ENCODE results near the gene BID. TPM values are rescaled to one million over a fixed set of nuclear protein-coding genes. Genes with fewer than 3 reads are reported as not detected.
"Not testable (repeated sequence)": the region's sequence is repeated elsewhere in the genome, so short reads cannot be mapped to it uniquely, and the experiment has no call there.

Gene BID
- total RNA-seq, 1 experiment from 2014 or later, result 258 TPM

GRCh38 chr22:17770180-17771077 is 3.8 kb downstream of the BID start:
- DNase-seq (ENCODE audit: low read depth), result no peak

DNA sequence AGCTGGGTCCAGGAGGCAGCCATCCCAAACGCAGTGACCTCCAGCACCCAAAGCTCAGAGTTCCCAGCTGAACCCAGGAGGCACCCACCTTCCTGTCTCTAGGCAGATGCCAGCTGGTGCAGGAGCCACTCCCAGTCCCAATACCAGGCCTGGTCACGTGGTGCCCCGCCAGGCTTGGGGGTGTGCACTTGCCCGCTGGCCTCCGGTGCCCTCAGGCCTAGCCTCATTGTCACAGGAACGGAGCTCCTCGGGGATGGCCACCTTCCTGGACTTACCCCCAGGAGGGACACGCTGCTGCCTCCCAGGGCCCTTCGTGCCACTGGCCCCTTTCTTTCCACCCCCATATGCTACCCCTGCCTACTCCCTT is 4.6 kb downstream of the BID start:
- no peak for DNase-seq (ENCODE audit: low read depth)

- no peak for DNase-seq (ENCODE audit: low read depth)
These were observed 5.1 kb downstream of the BID start for GRCh38 chr22:17769013-17769715.

DNA sequence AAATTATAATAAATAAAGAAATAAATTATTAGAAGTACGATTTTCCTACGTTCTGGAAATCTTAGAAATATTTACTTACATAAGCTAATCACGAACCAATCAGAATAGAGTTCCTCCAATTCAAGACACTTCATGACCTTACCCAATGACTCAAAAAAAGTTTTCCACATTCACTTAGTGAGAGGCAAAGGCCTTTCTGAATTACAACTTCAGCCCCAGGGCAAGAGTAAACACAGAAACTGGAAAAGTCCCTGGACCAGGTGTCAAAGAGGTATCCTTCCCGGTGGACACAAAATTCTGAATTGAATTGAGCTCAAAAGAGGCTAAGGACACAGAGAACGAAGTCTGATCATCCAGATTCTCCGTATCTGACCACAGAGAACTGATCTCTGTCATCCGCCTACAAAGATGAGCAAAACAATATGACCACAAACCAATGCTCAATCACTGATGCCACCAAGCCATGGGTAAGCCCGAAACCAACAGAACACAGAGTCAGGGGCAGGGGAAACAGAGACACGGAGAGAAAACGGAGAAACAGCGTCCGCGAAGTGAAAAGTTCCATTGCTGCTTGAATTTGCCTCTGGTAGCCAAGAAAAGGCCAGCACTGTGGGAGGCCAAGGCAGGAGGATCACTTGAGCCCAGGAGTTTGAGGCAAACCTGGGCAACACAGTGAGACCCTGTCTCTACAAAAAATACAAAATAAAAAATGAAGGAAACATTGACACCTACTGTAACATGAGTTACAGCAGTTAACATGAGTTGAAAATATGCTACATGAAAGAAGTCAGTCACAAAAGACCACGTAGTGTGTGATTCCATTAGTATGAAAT is 6.8 kb downstream of the BID start:
- DNase-seq (ENCODE audit: low read depth), result no peak

DNA sequence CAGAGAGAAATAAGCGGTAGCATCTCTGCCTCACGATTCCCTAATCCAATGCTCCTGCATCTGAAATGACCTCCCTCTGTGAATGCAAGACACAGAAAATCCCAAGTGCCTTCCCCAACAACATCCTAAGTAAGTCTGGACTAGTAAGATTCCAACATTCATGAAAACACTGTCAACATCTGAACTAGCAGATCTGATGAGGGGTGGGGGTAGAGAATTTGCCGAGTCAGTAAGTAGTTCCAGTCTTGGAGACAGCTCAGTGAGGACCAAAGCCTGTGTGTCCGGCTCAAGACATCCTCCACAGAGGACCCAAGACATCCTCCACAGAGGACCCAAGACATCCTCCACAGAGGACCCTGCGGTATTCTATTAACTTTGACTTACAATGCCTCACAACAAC is 9.4 kb downstream of the BID start:
- DNase-seq (ENCODE audit: low read depth), result not testable (repeated sequence)

DNA sequence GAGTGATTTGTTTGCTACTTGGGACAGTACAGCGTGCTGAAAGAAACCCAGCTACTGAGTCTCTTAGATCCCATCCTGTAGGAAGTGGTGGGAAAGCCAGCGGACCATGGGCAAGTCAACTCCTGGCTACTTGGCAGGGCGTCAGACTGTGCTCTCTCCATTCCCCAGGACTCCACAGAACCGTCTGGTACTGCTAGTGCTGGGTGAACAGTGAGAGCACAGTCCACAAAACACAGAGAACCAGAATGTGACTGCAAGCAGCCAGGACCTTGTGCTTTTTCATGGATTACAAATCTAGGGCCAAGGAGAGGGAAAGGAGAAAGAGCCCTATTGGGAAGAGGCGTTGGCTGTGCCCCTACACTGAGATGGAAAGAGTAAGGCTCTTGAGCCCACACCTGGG is 10.2 kb downstream of the BID start:
- no peak for DNase-seq (ENCODE audit: low read depth)

GRCh38 chr22:17763442-17763841 is 10.8 kb downstream of the BID start:
- not testable (repeated sequence) for DNase-seq (ENCODE audit: low read depth)

GRCh38 chr22:17761138-17761488 is 13.2 kb downstream of the BID start:
- DNase-seq (ENCODE audit: low read depth), result no peak

DNA sequence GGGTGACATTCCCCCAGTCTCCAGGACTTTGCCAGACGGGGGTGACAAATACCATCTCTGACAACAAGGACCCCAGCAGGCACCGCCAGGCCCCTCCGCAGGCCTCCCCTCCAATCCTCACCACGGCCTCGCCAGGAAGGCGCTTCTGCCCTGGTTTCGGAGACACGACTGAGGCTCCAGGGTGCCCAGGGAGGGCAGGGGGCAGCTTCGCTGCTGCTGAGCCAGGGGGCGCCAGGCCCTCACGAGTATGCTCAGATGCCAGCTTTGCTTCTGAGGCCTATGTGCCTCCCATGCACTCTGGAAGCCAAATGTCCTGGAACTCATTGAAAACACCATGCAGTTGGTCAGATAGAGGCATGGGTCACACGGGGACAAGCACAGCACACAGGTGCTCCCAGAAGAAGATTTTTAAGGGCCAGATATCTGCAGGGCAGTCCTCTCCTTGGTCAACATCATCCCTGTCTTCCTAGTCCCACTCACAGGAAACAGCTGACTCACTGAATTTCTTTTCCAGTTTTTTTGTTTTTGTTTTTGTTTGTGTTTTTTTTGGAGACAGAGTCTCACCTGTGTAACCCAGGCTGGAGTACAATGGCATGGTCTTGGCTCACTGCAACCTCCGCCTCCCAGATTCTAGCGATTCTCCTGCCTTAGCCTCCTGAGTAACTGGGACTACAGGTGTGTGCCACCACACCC is 19.9 kb downstream of the BID start:
- DNase-seq (ENCODE audit: low read depth), result no peak

DNA sequence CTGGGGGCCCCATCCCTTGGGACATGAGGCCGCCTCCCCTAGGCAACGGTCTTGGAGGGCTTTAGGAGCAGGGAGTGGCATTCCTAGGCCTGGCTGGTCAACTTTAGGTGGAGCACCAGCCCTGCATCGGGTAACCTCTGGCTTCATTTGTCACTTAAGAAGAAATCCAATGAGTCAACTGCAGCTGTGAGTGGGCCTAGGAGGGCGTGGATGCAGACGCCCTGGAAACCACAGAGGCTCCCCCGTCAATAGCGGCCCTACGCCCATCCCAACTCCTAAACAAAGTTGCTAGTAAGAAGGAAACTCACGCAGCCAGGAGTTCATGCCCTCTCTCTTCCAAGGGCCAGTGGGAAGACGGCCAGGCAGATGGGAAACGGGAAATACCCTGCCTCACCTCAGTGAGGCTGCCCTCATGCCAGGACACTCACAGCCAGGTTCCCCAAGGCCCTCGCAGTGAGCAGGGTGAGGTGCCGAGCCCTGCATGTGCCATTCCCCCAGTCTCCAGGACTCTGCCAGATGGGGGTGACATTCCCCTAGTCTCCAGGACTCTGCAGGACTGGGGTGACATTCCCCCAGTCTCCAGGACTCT is 20.8 kb downstream of the BID start:
- DNase-seq (ENCODE audit: low read depth), result peak; percentile 58

- DNase-seq (ENCODE audit: low read depth), result no peak
These were observed 22.7 kb downstream of the BID start for GRCh38 chr22:17751596-17751995.

DNA sequence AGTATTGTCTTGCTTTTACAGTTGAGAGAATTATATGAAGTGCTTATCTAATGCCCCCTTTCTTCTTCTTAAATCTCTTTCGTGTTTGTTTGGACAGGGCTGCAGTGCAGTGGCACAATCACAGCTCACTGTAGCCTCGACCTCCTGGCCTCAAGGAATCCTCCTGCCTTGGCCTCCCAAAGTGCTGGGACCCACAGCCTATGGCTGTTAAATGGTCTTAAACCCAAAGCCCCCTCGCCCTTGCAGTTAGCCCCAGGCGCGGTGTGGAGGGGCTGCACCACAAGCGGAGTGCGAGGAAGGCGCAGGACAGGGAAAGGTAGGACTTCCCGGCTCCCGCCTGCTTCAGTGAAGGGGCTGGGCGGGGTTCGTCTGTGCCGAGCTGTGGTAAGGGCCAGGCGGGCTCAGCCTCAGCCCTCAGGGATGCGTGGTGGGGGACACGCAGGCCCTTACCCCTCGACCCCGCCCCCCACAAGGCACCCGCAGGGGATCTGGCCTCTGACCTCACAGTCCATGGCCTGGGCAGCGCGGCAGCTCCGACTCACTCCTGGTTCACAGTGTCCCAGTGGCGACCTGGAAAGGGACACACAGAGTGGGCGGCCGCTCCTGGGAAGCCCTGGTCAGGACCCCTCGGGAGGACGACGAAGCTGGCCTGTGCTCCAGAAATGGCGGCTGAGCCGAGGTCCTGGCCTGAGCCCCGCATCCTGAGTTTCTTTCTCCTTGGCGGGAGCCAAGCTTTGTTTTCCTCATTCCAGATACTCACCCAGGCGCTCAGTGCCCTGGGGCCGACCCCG is 24.5 kb downstream of the BID start:
- DNase-seq (ENCODE audit: low read depth), result no peak

DNA sequence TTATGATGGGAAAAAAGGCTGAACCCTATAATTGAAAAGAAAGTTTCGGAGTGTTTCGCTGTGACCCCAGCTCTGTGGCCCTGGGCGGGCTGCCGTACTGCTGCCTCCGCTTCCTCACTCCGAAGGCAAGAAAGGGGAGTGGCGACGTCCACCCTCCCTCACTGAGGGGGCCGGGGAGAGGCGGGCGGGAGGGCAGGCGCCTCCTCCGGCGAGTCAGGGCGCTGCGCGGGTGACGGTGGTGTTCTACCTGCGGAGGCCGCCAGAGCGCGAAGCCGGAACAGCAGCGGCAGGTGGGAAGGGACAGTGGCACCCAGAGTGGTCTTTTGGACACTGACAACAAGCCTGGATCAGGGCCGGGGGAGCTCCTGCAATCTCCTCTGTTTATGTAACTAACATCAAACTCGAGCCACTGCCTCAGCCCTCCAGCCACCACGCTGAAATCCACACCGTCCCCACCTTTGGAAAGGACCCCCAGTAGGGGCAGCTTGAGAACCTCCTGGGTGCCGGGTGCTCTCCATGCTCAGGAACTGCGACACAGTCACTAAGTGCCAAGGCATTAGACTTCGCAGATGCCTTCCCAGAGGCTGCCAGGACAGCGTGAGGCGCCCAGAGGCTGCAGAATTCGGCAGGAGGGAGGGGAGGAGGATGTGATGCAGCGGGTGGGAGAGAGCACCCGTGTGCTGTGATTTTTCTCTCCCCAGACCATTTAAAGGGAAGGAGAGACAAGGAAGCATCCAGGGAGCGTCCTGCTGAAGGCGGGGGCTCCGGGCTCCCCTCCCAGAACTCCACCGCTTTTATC is 25.5 kb downstream of the BID start:
- DNase-seq (ENCODE audit: low read depth), result no peak

DNA sequence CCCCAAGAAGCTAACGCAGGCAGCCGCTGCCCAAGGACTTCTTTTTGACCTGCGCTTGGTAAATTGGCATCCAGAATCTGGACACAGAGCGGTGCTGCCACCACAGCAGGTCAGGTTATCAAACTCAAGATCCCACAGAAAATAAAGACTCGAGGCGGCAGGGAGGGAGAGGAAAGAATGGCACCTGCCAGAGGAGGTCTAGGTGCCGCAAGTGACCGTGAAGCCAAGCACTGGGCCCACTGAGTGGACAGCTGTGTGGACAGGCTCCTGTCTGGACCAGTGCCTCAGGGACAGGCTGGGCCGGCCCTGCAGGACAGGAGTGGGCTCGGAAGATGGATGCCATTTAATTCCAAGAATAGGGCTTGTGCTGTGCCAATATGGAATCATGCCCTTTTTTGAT is 27.4 kb downstream of the BID start:
- no peak for DNase-seq (ENCODE audit: low read depth)

GRCh38 chr22:17744430-17744829 is 29.8 kb downstream of the BID start:
- no peak for DNase-seq (ENCODE audit: low read depth)

DNA sequence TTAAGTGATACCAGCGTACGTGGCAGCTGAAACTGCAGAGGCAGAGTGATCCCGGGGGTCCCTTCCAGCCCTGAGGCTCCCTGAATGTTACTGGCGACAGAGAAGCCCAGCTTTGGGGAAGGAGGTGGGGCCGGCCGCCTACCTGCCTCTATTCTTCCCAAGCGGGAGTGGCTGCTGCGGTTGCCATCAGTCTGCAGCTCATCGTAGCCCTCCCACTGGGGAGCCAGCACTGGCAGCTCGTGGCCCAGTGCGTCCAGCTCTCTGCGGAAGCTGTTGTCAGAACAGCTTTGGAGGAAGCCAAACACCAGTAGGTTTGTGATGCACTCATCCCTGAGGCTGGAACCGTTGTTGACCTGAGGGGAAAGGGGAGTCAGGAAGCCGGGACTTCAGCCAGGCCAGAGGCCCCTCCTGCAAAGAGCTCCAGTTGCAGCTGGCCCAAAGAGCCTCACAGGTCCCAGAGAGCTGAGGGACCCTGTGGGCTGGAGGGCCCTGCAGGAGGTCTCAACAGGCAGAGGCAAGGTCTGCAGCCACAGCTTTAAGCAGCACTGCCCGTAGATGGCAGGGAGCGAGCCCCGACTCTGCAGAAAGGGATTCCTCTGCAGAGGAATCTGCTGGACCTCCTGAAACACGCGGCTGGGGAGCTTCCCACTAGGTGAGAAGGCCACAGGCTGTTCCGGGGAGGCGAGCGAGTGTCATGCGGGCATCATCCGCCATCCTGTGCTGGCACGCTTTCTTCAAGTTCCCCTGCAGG is 30.4 kb downstream of the BID start:
- no peak for DNase-seq (ENCODE audit: low read depth)

- peak; percentile 65 for DNase-seq (ENCODE audit: low read depth)
These were observed 31.8 kb downstream of the BID start for GRCh38 chr22:17742527-17742902.

DNA sequence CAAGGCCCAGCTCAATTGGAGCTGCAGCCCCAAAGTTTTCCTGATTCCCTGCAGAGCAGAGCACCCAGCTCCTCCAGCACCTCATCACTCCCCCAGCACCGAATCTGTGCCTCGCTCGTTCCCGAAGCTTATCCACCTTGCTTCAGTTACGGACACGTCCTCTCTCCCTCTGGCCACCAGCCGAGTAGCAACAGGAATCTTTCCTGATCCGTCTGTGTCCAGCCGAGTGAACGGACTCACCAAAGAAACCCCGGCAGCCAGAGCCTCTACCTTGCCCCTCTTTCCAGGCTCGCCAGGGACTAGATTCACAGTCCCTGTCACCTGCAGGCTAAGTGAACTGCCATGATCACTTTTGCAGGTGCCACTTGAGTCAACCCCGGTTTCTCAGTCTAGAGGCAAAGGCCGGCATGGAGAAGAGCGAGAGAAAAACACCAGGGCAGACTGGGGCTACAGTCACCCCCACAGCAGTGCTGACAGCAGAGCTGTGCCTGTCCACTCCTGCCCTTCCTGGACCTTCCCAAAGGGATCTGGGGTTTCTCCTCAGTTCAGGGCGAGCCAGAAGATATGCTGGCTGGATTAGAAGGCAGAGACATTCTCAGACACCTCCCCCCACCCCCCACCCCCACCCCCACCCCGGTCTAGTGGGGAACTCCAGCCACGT is 32.3 kb downstream of the BID start:
- no peak for DNase-seq (ENCODE audit: low read depth)

All from HT1080 (cell line).